Endothelial cell of umbilical vein (primary cell): ENCODE results near the gene RELN. TPM values are rescaled to one million over a fixed set of nuclear protein-coding genes. Genes with fewer than 3 reads are reported as not detected.

Experiments used
- BruUV-seq: library from RNA; stranded (reverse); fragments of 400-500 nt; replicated peaks from 2 replicates; lab custom pipeline; 2021; lab: Mats Ljungman, UMichigan
- CTCF ChIA-PET: fragments of 300-600, 350-600 bp; sonication (Branson Sonifier 250); formaldehyde crosslinking; loops from one replicate; lab custom pipeline; 2021; ENCODE audit warnings: antibody characterized with exemption, inconsistent platforms; lab: Charles Lee
- POLR2A ChIA-PET: fragments of 300-600, 350-600 bp; sonication (Branson Sonifier 250); formaldehyde crosslinking; loops from one replicate; lab custom pipeline; 2021; ENCODE audit warnings: antibody characterized with exemption, inconsistent platforms; lab: Charles Lee
- DNase-seq: peaks from one replicate; pipeline ENCODE4 v3.0.0-alpha.2; 2011; ENCODE audit warnings: low read depth, low spot score
- FAIRE-seq: peaks from 2 replicates; lab custom pipeline; 2011; peaks lifted over from hg19 to GRCh38; lab: Jason Lieb, UNC
- H2AFZ ChIP-seq: 2 replicates; pipeline ENCODE4 v1.6.0; 2012; ENCODE audit warnings: low read depth, low read length, control low read depth, inconsistent platforms
- H3K27ac ChIP-seq: 2 replicates; pipeline ENCODE4 v1.5.1; 2011; ENCODE audit warnings: low read depth, mild to moderate bottlenecking, control low read depth, low read length, moderate library complexity; ENCODE audit not compliant: insufficient read depth
- H3K27me3 ChIP-seq, 2 experiments: 2 replicates each; pipeline versions ENCODE4 v1.6.0 to v1.6.1; 2011; ENCODE audit warnings: low read length in 2 of 2, mixed read lengths in 1 of 2; ENCODE audit not compliant: control insufficient read depth in 2 of 2, insufficient read depth in 2 of 2
- H3K36me3 ChIP-seq, 2 experiments: 2 replicates in 1 of 2; 3 replicates in 1 of 2; pipeline ENCODE4 v1.5.1; 2011; ENCODE audit warnings: low read length in 2 of 2, mild to moderate bottlenecking in 1 of 2, moderate library complexity in 1 of 2; ENCODE audit not compliant: control insufficient read depth in 2 of 2, insufficient read depth in 2 of 2; ENCODE audit errors: extremely low read depth in 1 of 2
- H3K4me1 ChIP-seq: 3 replicates; pipeline ENCODE4 v1.5.1; 2011; ENCODE audit warnings: mild to moderate bottlenecking, low read length; ENCODE audit not compliant: control insufficient read depth, insufficient read depth; ENCODE audit errors: extremely low read depth
- H3K4me2 ChIP-seq: 2 replicates; pipeline ENCODE4 v1.6.1; 2011; ENCODE audit warnings: low read length, control low read depth, mixed read lengths; ENCODE audit not compliant: insufficient read depth
- H3K4me3 ChIP-seq, 3 experiments: fragments of 200-600 bp in 1 of 3; sonication (generic), shearing (Covaris generic) in 1 of 3; replicated peaks in 1 of 3; 2 replicates each; pipeline ENCODE4 v1.5.1; 2011 to 2016; ENCODE audit warnings: control low read depth in 3 of 3, low read length in 3 of 3, mild to moderate bottlenecking in 2 of 3, inconsistent platforms in 1 of 3, low read depth in 1 of 3, moderate library complexity in 1 of 3; ENCODE audit not compliant: insufficient read depth in 1 of 3
- H3K79me2 ChIP-seq: 2 replicates; pipeline ENCODE4 v1.6.0; 2012; ENCODE audit warnings: low read length, inconsistent platforms; ENCODE audit not compliant: control insufficient read depth, insufficient read depth
- H3K9ac ChIP-seq: replicated peaks from 2 replicates; pipeline ENCODE3; 2011; ENCODE audit warnings: low read length, control low read depth; ENCODE audit not compliant: insufficient read depth; ENCODE audit errors: extremely low read depth
- H3K9me1 ChIP-seq: replicated peaks from 3 replicates; pipeline ENCODE4 v1.6.0; 2011; ENCODE audit warnings: mild to moderate bottlenecking, low read length; ENCODE audit not compliant: control insufficient read depth, insufficient read depth; ENCODE audit errors: extremely low read depth
- H3K9me3 ChIP-seq: replicated peaks from 2 replicates; pipeline ENCODE4 v1.5.1; 2012; ENCODE audit warnings: low read length, inconsistent platforms; ENCODE audit not compliant: control insufficient read depth, insufficient read depth
- H4K20me1 ChIP-seq: replicated peaks from 2 replicates; pipeline ENCODE3; 2011; ENCODE audit warnings: mild to moderate bottlenecking, low read length; ENCODE audit not compliant: control insufficient read depth, insufficient read depth; ENCODE audit errors: extremely low read depth
- CTCF ChIP-seq, 2 donors: IDR thresholded peaks; 1 replicate in 1 of 2; 2 replicates in 1 of 2; pipeline ENCODE4 v1.5.1; 2011; ENCODE audit warnings: low read length in 2 of 2, mild to moderate bottlenecking in 2 of 2, moderate library complexity in 2 of 2, control low read depth in 1 of 2, inconsistent platforms in 1 of 2, low read depth in 1 of 2; ENCODE audit not compliant: insufficient read depth in 1 of 2; ENCODE audit errors: extremely low read depth in 1 of 2
- FOS ChIP-seq: IDR thresholded peaks from 2 replicates; pipeline ENCODE4 v1.6.1; 2011; ENCODE audit warnings: mild to moderate bottlenecking, low read length, moderate library complexity, borderline replicate concordance; ENCODE audit not compliant: insufficient read depth
- GATA2 ChIP-seq: IDR thresholded peaks from 2 replicates; pipeline ENCODE4 v1.7.0; 2011; ENCODE audit warnings: low read depth, mild to moderate bottlenecking, moderate library complexity, mixed read lengths, low read length; ENCODE audit not compliant: insufficient read length, insufficient read depth
- JUN ChIP-seq: IDR thresholded peaks from 2 replicates; pipeline ENCODE4 v1.6.1; 2011; ENCODE audit warnings: borderline replicate concordance, low read depth; ENCODE audit not compliant: insufficient read length, insufficient read depth
- MAX ChIP-seq: IDR thresholded peaks from 2 replicates; pipeline ENCODE4 v1.6.1; 2011; ENCODE audit not compliant: insufficient read depth, insufficient read length
- MYC ChIP-seq: IDR thresholded peaks from one replicate; pipeline ENCODE4 v1.6.1; 2011; ENCODE audit warnings: mild to moderate bottlenecking, low read depth, low read length
- POLR2A ChIP-seq: IDR thresholded peaks from 2 replicates; pipeline ENCODE4 v1.6.1; 2012; ENCODE audit warnings: low read depth, mild to moderate bottlenecking, control low read depth, low read length
- POLR2AphosphoS5 ChIP-seq: IDR thresholded peaks from 2 replicates; pipeline ENCODE4 v1.6.1; 2012; ENCODE audit warnings: low read depth, mild to moderate bottlenecking, control low read depth, low read length, moderate library complexity; ENCODE audit not compliant: insufficient read depth
- dilution Hi-C: fragments of 300-500 bp; cut with MboI; formaldehyde crosslinking; loops from one replicate; pipeline ENCODE4 v1.15.0; 2019; ENCODE audit warnings: low sequenced_read_pairs; ENCODE audit not compliant: extremely low pct_ligation_motif_present
- intact Hi-C: fragments of 100-400 bp; cut with micrococcal nuclease; formaldehyde crosslinking; loops from one replicate; pipeline ENCODE4 v1.10.0; 2022
- polyA plus RNA-seq, 4 experiments: library from polyadenylated mRNA; depleted of rRNA in 3 of 4; stranded (reverse) in 3 of 4; unstranded in 1 of 4; fragments of >200 nt; gene quantifications; 2 replicates each; pipeline versions ENCODE4 v1.2.1 to v1.2.3, GENCODE V29; 2011 to 2012; ENCODE audit warnings: missing spikeins in 1 of 4
- total RNA-seq: library from RNA; stranded (reverse); gene quantifications from 2 replicates; pipeline ENCODE4 v1.2.3, GENCODE V29; 2021

Gene RELN
- total and polyA plus RNA-seq, 2 donors (not counting 3 experiments of a cell fraction or from before 2014, with no cell fraction given), result 0.15 to 0.22 TPM

- Histone ChIP-seq H3K27me3 (no peaks in the 10 kb centered on the region), H3K9me3 (no peaks in the 10 kb centered on the region), H3K4me1 (no peaks in the 10 kb centered on the region), H3K36me3 (no peaks in the 10 kb centered on the region), H3K9me1 (no peaks in the 10 kb centered on the region), H3K79me2 (no peaks in the 10 kb centered on the region), H3K4me3 (no peak overlapping the region), H3K9ac (no peak overlapping the region), H4K20me1 (no peaks in the 10 kb centered on the region), H2AFZ (no peak overlapping the region), H3K4me2 (no peak overlapping the region), H3K27ac (no peak overlapping the region)
- POLR2A ChIA-PET, result no interaction called here
- intact Hi-C loops, result no loop called here
- dilution Hi-C loops, result no loop called here
- no peak for FAIRE-seq
- TF ChIP-seq JUN (no peak), POLR2AphosphoS5 (no peak), FOS (no peak)
- no peak for DNase-seq
- no TSS peak for BruUV-seq
- CTCF ChIA-PET, result interaction anchor here (1.0 kb wide), 1 partner anchor 11 kb away, joined by 3 read pairs; no protein-coding TSS in a partner anchor
These were observed 45.1 kb downstream of the RELN start for GRCh38 chr7:103944230-103944900.

GRCh38 chr7:103941976-103942375 lies 47.5 kb downstream of the RELN start:
- no TSS peak for BruUV-seq
- no peaks in the 10 kb centered on the region for H3K79me2 ChIP-seq
- no peak overlapping the region for H3K9ac ChIP-seq
- no peaks in the 10 kb centered on the region for H3K4me1 ChIP-seq
- intact Hi-C loops (no loop called here), dilution Hi-C loops (no loop called here)
- no peaks in the 10 kb centered on the region for H3K9me3 ChIP-seq
- FAIRE-seq (no peak), DNase-seq (no peak)
- no peak overlapping the region for H2AFZ ChIP-seq
- TF ChIP-seq JUN (no peak), GATA2 (no peak), POLR2A (no peak), CTCF (IDR thresholded peaks at IDR 0.05; ENCODE audit: extremely low read depth in 1 of 2, insufficient read depth in 1 of 2, low read depth in 1 of 2, low read length in 2 of 2) (no peak), POLR2AphosphoS5 (no peak), MYC (no peak), MAX (no peak), FOS (no peak)
- H3K4me3 ChIP-seq, result no peak overlapping the region
- H3K4me2 ChIP-seq, result no peak overlapping the region
- H3K27me3 ChIP-seq, result no peaks in the 10 kb centered on the region
- H4K20me1 ChIP-seq, result no peaks in the 10 kb centered on the region
- ChIA-PET CTCF (interaction anchor here (1.9 kb wide), 1 partner anchor 14 kb away, joined by 4 read pairs; no protein-coding TSS in a partner anchor), POLR2A (no interaction called here)
- H3K27ac ChIP-seq, result no peak overlapping the region
- H3K36me3 ChIP-seq, result no peaks in the 10 kb centered on the region
- H3K9me1 ChIP-seq, result no peaks in the 10 kb centered on the region
